Activated T-cell treated with anti-CD3 and anti-CD28 coated beads, Interleukin-2, amount 50 U/mL, for 4 hours (primary cell): ENCODE data around the gene SLC35B2. TPM values are rescaled to one million over a fixed set of nuclear protein-coding genes. Genes with fewer than 3 reads are reported as not detected.

Source experiments
- ATAC-seq, 2 donors: fragments of 200-7000 bp; cut with Tn5 transposase; one replicate each; pipeline ENCODE4 v1.10.0; 2021
- DNase-seq: peaks from one replicate; pipeline ENCODE4 v3.0.0-alpha.2; 2020
- H3K27me3 Mint-ChIP-seq: one replicate; pipeline ENCODE4 v1.8.0; 2021; ENCODE audit warnings: low read depth, mixed read lengths
- H3K36me3 Mint-ChIP-seq: one replicate; pipeline ENCODE4 v1.8.0; 2022; ENCODE audit warnings: mixed read lengths; ENCODE audit not compliant: insufficient read depth
- H3K4me1 Mint-ChIP-seq: one replicate; pipeline ENCODE4 v1.8.0; 2021; ENCODE audit warnings: low read depth, mixed read lengths
- H3K4me3 Mint-ChIP-seq: one replicate; pipeline ENCODE4 v1.8.0; 2021; ENCODE audit warnings: mild to moderate bottlenecking, moderate library complexity, mixed read lengths
- H3K9me3 Mint-ChIP-seq: one replicate; pipeline ENCODE4 v1.8.0; 2021; ENCODE audit warnings: mixed read lengths
- total RNA-seq, 3 donors: library from RNA; stranded (reverse); gene quantifications; one replicate each; pipeline ENCODE4 v1.2.1, GENCODE V29; 2021

SLC35B2 gene
- total RNA-seq, 3 donors from 2014 or later = 35.0 to 42.5 (median 40.8) TPM

DNA sequence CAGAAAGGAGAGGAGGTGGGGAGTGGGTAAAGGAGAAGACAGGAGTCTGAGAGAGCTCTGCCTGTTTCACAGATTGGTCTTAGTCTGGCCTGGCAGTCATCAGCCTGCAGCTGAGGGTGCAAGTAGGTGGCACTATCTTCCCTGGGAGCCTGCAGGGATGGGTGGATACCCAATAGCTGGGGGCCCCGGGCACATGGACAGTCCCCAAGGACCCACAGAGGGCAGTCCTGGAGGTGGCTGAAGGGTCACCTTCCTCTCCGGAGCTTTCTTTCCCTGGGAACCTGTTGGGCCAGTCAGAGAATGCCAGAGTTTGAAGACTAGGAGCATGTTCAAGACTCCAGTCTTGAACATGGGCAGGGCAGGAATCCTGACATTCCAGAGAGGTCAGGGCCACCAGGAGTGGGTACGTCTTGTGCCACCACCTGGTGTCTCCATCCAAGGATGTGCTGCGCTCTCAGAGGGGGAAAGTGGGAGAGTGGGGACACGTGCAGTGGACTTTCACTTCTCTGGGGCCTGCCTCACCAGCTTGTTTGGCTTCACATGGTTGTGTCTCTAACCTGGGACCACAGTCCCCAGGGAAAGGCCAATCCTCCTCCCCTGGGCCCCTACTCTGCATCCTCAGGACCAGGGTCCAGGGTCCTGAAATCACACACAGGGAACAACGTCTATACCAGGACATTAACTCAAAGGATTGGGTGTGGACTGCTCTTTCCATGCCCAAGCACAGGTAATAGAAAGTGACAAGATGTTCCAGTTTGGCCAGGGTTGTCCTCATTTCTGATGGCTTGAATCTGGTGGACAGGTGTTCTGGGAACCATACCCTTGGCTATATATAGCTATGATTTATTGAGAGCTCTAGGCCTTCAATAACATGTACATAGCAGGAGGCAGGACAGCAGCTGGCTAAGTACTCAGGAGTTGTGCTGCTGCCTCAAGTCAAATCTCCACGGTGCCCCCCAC is 37.8 kb upstream of the SLC35B2 start:
- peaks cover 56% of the 10 kb centered on the region for H3K27me3 Mint-ChIP-seq
- DNase-seq = no peak

DNA sequence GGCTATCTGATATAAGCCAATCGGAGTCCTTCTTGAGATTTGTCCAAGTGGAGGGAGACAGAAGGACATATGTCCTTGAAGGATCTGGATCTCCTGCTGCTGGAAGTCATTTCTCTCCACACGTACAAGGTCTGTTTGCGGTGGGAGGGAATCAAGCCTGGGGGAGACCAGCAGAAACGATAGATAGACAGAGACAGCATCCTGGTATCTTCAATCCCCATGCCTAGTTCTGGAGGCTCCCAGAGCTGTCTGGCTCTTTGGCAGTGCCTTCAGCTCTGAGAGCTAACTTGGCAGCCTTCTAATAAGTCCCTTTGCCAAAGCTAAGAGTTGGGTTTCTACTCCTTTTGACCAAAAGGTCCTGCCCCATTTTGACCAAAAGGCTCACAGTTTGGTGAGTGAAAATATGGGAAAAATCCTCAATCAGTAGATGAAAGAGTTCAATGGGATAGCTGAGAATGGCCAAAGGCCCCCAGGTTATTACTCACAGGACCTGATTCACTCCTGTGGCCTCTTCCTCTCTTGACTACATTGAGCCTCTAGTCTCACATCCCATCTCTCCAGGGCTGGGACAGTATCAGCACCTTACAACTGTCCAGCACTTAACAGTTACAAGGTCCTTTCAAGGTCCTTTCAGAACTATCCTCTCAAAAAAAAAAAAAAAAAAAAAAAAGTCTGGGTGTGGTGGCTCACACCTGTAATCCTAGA is 35.5 kb upstream of the SLC35B2 start:
- ATAC-seq (no peak), DNase-seq (no peak)
- H3K4me3 Mint-ChIP-seq = no peak overlapping the region
- peaks cover 6% of the 10 kb centered on the region for H3K4me1 Mint-ChIP-seq
- H3K36me3 Mint-ChIP-seq = no peaks in the 10 kb centered on the region
- H3K27me3 Mint-ChIP-seq = peaks cover 69% of the 10 kb centered on the region
- no peaks in the 10 kb centered on the region for H3K9me3 Mint-ChIP-seq

More for the DNA sequence above, 37.8 kb upstream of the SLC35B2 start:
- Mint-ChIP-seq H3K4me3 (no peak overlapping the region), H3K36me3 (peaks cover under 1% of the 10 kb centered on the region), H3K9me3 (no peaks in the 10 kb centered on the region), H3K4me1 (peaks cover 10% of the 10 kb centered on the region)
- no peak for ATAC-seq

DNA sequence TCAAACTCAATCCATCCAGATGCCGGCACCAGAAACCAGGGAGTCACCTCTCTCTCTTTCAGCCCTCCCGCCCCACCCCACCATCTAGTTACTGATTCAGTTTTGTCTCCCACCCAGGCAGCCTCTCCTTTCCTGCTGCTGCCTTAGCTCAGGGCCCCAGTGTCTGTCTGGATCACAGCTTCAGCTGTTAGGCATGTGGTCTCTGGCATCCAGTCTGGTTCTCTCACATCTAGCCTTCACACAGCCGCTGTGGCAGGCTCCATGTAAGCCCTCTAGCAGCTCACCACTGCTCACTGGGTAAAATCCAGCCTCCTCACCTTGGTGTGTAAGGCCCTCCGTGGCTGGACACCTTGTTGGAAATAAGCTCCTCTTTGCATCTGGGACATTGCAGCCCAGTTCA is 34.5 kb upstream of the SLC35B2 start:
- no peaks in the 10 kb centered on the region for H3K36me3 Mint-ChIP-seq
- ATAC-seq = no peak
- H3K27me3 Mint-ChIP-seq = peaks cover 73% of the 10 kb centered on the region
- peaks cover 2% of the 10 kb centered on the region for H3K4me1 Mint-ChIP-seq
- no peak for DNase-seq
- no peaks in the 10 kb centered on the region for H3K9me3 Mint-ChIP-seq
- H3K4me3 Mint-ChIP-seq = no peak overlapping the region

DNA sequence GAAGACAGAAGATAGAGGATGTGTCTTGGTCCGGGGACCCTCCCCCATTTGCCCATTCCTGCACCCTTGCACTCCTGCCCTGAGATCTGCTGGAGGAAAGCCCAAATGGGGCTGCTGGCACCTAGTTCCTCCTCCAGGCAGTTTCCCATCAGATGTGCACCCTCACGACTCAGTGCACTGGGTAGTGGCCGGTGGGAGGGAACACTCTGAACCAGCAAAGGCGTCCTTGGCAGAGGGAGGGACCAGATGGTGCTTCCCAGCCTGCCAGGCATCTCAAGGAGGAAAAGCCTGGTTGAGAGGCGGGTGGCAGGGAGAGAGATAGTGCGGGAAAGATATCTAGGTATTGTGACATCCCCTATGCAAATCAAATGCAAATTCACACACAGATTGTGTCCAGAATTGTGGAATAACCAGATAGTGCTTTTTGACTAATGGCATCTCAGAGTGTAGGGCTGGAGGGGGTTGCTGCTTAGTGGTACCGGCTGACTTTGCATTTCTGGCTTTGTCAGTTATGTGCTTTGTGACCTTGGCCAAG is 32.5 kb upstream of the SLC35B2 start:
- Mint-ChIP-seq H3K36me3 (no peaks in the 10 kb centered on the region), H3K27me3 (peaks cover 69% of the 10 kb centered on the region), H3K9me3 (no peaks in the 10 kb centered on the region), H3K4me1 (no peaks in the 10 kb centered on the region), H3K4me3 (no peak overlapping the region)
- DNase-seq (no peak), ATAC-seq (no peak)

DNA sequence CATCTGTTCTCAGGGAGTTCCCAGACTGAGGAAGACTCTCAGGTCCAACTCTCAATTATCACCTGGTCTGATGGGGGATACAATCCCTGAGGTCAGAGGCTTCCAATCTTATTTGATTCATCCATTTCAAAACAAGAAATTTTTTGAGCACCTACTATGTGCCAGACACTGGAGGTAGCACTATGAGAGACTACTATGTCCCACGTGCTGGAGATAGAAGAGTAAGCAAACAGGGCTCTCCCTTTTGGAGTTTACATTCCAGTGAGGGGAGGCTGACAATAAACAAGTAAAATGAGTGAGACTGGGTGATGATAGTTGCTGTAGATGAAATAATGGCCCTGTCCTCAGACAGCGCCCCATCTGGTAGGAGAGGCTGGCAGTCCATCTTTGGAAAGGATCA is 29.4 kb upstream of the SLC35B2 start:
- Mint-ChIP-seq H3K9me3 (no peaks in the 10 kb centered on the region), H3K27me3 (peaks cover 65% of the 10 kb centered on the region), H3K4me3 (no peak overlapping the region), H3K4me1 (no peaks in the 10 kb centered on the region), H3K36me3 (no peaks in the 10 kb centered on the region)
- DNase-seq (no peak), ATAC-seq (no peak)

DNA sequence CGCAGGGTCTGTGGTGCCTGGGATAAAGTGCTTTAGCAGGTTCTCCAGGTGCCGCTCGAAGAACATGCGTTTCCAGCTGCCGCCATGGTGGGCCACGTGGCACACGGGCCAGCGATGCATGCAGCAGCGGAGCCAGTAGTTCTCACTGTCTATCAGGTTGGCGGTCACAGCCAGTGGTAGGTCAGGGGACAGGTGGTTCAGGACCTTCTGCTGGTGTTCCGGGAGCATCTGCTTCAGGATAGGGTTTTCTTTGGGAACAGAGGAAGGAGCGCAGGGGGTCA is 28.9 kb upstream of the SLC35B2 start:
- peaks cover 61% of the 10 kb centered on the region for H3K27me3 Mint-ChIP-seq
- no peaks in the 10 kb centered on the region for H3K36me3 Mint-ChIP-seq
- DNase-seq (no peak), ATAC-seq (no peak)
- no peaks in the 10 kb centered on the region for H3K9me3 Mint-ChIP-seq
- H3K4me3 Mint-ChIP-seq = no peak overlapping the region
- H3K4me1 Mint-ChIP-seq = no peaks in the 10 kb centered on the region

DNA sequence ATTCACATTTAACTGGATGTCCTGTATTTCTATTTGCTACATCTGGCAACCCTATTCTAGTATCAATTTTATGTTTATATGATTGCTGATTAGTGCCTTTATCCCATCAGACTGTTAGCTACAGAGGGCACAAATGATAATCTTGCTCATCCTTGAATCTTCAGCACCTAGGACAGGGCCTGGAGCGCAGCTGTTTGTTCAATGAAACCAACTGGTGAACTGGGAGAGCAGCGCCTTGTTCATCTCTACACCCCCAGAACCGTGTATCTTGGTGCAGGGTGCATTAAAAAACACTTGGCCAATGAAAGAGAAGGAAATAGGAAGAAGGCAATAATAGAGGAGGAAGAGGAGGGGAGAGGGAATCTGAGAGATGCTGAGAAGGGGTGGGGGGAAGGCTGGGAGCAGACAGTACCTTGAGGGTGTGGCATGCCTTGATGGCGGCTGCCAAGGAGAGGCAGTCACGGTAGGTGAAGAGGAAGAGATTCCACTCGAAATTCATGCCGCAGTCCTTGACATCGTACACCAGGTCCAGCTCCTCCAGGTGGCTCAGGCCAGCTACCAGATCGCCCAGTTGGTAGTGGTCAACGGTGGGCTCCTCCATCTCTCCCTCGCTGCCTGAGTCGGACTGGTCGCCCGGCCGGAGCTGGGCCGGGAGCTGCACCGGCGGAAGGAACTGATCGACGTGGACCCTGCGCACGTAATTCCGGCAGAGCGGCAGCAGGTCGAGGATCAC is 28.4 kb upstream of the SLC35B2 start:
- no peak overlapping the region for H3K4me3 Mint-ChIP-seq
- no peaks in the 10 kb centered on the region for H3K4me1 Mint-ChIP-seq
- ATAC-seq = no peak
- H3K27me3 Mint-ChIP-seq = peaks cover 57% of the 10 kb centered on the region
- no peaks in the 10 kb centered on the region for H3K36me3 Mint-ChIP-seq
- DNase-seq = no peak
- no peaks in the 10 kb centered on the region for H3K9me3 Mint-ChIP-seq

DNA sequence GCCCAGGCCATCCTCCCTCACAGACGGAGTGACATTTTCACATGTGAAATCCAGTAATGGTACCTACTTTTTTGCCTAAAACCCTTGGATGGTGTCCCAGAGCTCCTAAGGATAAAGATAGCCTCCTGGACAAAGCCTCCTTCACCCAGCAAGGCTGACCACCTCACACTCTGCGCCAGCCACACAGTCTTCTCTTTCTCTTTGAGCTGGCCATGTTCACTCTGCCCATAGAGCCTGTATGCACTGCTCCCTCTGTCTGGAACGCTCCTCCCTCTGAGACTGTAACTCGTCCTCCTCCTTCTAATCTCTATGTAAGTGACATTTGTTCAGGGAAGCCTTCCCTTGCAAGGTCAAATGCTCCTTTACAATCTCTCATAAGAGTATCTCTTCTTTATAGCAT is 27.5 kb upstream of the SLC35B2 start:
- ATAC-seq (no peak), DNase-seq (no peak)
- H3K9me3 Mint-ChIP-seq = no peaks in the 10 kb centered on the region
- no peaks in the 10 kb centered on the region for H3K36me3 Mint-ChIP-seq
- H3K4me3 Mint-ChIP-seq = no peak overlapping the region
- H3K27me3 Mint-ChIP-seq = peaks cover 57% of the 10 kb centered on the region
- no peaks in the 10 kb centered on the region for H3K4me1 Mint-ChIP-seq

DNA sequence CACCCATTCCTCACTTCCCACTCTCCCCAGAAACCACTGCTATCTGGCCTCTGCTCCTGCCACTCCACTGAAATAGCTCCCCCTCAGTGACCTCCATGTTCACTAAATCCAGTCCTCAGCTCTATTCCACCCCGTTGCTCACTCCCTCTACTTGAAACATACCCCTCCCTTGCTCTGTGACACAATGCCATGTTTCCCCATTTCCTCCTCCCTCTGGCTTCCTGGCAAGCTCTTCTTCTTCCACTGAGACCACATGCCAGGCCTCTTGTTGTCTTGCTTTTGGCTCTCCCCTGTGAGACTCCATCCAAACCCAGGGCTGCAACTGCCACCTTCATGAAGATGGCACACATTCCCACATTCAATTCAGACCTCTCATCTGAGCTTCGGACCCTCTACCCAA is 26.8 kb upstream of the SLC35B2 start:
- DNase-seq (no peak), ATAC-seq (no peak)
- H3K36me3 Mint-ChIP-seq = no peaks in the 10 kb centered on the region
- no peaks in the 10 kb centered on the region for H3K4me1 Mint-ChIP-seq
- H3K27me3 Mint-ChIP-seq = peaks cover 56% of the 10 kb centered on the region
- no peaks in the 10 kb centered on the region for H3K9me3 Mint-ChIP-seq
- H3K4me3 Mint-ChIP-seq = no peak overlapping the region

DNA sequence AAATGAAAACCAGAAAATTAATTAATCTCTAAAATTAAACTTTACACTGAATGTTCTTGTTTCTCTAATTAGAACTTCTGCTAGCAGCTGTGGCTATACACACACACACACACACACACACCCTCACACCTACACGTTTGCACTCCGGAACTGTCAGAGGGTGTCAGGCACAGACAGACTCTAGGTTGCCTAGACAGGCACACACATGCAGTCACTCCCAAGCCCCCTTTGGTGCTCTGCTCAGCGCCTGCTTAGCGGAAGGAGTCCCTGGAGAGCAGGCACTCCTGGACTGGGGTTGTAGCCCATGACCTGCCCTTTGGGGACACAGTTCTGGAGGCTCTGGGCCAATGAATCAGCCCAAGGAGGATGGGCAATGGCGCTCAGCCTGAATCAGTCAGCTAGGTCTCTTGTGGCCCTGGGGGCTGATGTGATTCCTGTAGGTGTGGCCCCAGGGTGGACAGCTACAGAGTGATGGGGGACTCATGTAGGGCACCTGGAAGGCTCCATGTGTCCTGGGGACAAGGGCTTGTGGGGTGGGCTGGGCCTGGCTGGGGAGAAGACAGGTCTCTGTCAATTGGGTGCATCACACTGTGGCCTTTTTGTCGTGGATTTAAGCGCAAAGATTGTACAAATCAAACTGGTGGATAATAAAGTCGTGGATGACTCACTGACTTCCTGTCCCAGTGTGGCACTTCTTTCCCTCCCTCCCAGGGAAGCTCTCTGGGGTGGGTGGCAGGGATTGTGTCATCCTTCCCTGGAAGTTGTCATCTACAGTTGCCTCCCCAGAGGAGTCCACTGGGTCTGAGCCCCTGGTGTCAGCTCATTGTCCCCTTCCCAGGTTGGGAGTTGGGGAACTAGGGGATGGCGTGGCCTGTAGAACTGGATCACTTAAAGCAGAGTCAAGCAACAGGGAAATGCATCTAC is 21.7 kb upstream of the SLC35B2 start:
- Mint-ChIP-seq H3K4me1 (peaks cover 5% of the 10 kb centered on the region), H3K9me3 (no peaks in the 10 kb centered on the region), H3K4me3 (no peak overlapping the region), H3K27me3 (peaks cover 56% of the 10 kb centered on the region), H3K36me3 (no peaks in the 10 kb centered on the region)
- no peak for DNase-seq
- no peak for ATAC-seq

DNA sequence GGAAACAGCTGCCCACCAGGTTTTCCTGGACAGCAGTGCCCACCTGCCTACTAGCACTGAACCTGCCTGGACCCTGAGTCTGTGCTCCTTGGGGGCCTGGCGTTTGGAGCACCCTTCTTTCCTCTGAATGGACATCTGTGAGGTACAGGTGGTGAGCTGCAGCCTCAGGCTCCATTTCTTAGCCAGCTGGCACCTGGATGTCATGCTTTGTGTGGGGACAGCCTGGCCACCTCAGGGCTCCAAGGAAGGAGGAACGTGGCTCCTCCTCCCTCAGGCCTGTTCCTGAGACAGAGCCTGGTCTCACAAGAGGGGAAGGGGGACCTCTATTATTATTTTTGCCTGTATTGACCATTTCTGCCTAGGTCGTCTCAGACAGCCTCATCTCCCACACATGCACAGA is 21.0 kb upstream of the SLC35B2 start:
- Mint-ChIP-seq H3K4me1 (peaks cover 5% of the 10 kb centered on the region), H3K9me3 (no peaks in the 10 kb centered on the region), H3K36me3 (no peaks in the 10 kb centered on the region), H3K4me3 (no peak overlapping the region), H3K27me3 (peaks cover 54% of the 10 kb centered on the region)
- DNase-seq = no peak
- no peak for ATAC-seq

DNA sequence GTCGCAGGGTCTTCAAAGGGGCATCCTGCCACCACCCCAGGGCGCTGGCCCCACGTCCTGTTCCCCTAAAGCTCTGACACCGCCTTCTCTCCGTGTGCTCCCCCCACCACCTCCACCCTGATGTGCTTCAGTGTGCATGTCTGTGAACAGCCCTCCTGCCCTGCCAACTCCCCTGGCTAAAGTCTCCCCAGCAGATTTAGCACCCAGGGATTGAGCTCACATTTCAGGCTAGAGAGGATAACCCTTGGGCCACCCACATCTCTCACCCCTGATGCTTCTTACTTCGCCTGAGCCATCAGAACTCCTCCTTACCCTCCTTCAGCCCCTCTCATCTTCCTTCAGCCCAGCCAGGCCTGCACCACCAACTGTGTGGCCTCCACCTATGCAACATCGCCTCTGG is 20.4 kb upstream of the SLC35B2 start:
- Mint-ChIP-seq H3K4me1 (peaks cover 5% of the 10 kb centered on the region), H3K4me3 (no peak overlapping the region), H3K9me3 (no peaks in the 10 kb centered on the region), H3K36me3 (no peaks in the 10 kb centered on the region), H3K27me3 (peaks cover 56% of the 10 kb centered on the region)
- no peak for ATAC-seq
- no peak for DNase-seq

DNA sequence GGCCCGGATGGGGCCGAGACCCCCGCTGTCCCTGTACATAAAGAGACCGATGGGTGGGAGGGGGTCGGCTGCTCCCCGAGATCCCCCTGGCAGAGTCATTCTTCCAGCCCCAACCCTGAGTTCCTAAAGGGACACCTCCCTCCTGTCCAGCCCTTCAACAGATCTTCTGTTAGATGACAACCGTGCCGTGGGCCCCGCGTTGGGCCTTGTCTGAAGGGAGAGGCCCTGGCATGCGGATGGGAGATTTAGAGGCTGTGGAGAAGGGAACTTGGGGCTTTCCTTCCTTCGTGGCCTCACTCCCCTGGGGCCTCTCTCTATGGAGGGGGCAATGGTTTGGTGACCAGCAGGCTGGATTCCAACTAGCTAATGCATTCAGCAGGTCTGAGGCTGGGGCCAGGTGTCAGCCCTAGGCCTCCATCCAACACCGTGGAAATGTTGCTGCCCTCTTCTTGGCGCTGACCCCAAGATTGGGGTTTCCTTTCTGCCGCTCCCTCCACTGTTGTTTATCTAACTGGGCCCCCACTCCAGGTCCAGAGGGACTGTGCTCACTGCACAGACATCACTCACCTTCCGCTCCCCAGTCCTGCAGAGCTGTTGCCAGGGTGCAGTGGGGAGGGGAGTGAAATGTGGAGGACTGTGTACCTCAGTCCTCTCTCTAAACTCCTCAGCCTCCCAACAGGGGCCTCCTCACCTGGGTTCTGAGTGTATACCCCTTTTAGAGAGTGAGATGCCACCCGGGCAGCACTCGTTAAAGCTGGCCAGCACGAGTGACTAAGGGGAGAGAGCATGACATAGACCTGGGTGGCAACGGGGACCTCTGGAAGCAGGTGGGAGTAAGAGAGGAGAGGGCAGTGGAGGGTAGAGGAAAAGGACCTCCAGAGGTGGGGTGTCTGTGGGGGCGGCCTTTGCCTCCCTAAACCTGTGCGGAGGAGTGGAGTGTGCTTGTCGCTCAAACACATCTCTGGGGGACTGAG is 19.6 kb upstream of the SLC35B2 start:
- peaks cover 62% of the 10 kb centered on the region for H3K27me3 Mint-ChIP-seq
- ATAC-seq (no peak), DNase-seq (no peak)
- H3K36me3 Mint-ChIP-seq = no peaks in the 10 kb centered on the region
- H3K4me3 Mint-ChIP-seq = no peak overlapping the region
- peaks cover 5% of the 10 kb centered on the region for H3K4me1 Mint-ChIP-seq
- no peaks in the 10 kb centered on the region for H3K9me3 Mint-ChIP-seq
